ENCODE measurements around the gene NOL9.

DNA sequence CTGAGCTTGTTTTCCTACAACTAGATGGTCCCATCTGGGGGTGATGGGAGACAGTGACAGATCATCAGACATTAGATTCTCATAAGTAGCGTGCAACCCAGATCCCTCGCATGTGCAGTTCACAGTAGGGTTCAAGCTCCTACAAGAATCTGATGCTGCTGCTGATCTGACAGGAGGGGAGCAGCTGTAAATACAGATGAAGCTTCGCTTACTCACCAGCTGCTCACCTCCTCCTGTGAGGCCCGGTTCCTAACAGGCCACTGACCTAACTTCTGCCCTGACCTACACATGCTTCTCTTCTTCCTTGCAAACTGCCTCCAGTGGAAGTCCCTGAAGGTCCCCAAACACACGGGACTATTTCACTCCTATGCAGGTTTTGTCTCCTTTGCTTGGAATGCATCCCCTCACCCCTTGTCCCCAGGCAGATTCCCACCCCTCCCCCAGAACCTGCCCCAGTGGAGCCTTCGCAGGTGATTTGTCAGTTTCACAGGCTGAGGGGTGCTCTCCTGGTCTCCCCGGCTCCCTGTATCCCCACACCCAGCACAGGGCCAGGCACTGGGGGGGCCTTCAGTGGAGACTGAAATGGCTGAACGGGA lies 19.8 kb upstream of the NOL9 start:
- TF ChIP-seq IRF3 (IDR thresholded peaks at IDR 0.05; ENCODE audit: low read depth, low read length) (no peak), EP300 (IDR thresholded peaks at IDR 0.05; ENCODE audit: borderline replicate concordance in 1 of 2, low read depth in 1 of 2, low read length in 1 of 2) (no peak), CTCF (IDR thresholded peaks at IDR 0.05) (no peak), YY1 (IDR thresholded peaks at IDR 0.05; ENCODE audit: low read depth) (no peak)
